NCI-H446 treated with DMSO at 0.1 percent for 48 hours (cell line): Measurements from ENCODE around the gene SLC6A20.
"Not testable (repeated sequence)": the region's sequence is repeated elsewhere in the genome, so short reads cannot be mapped to it uniquely, and the experiment has no call there.

Experiments used
- DNase-seq: peaks from one replicate; lab custom pipeline; 2025; lab: John Stamatoyannopoulos, UW

The SLC6A20 gene

GRCh38 chr3:45758871-45759270 lies 37.5 kb downstream of the SLC6A20 start:
- DNase-seq: no peak

GRCh38 chr3:45757141-45757540 lies 39.2 kb downstream of the SLC6A20 start:
- not testable (repeated sequence) for DNase-seq

- no peak for DNase-seq
Measured at GRCh38 chr3:45756055-45756454, 40.3 kb downstream of the SLC6A20 start.

GRCh38 chr3:45754461-45754860 lies 41.9 kb downstream of the SLC6A20 start:
- no peak for DNase-seq

- no peak for DNase-seq
Measured at GRCh38 chr3:45753095-45753494, 43.2 kb downstream of the SLC6A20 start.

GRCh38 chr3:45751537-45752242 lies 44.6 kb downstream of the SLC6A20 start:
- DNase-seq: no peak

- no peak for DNase-seq
Measured at GRCh38 chr3:45749880-45750279, 46.5 kb downstream of the SLC6A20 start.

- not testable (repeated sequence) for DNase-seq
Measured at GRCh38 chr3:45749036-45749600, 47.2 kb downstream of the SLC6A20 start.

- DNase-seq: no peak
Measured at GRCh38 chr3:45748068-45748467, 48.3 kb downstream of the SLC6A20 start.

GRCh38 chr3:45746777-45747622 lies 49.3 kb downstream of the SLC6A20 start:
- DNase-seq: no peak

GRCh38 chr3:45746165-45746776 lies 50.1 kb downstream of the SLC6A20 start:
- no peak for DNase-seq

GRCh38 chr3:45742461-45743089 lies 53.8 kb downstream of the SLC6A20 start:
- DNase-seq: no peak

- DNase-seq: no peak
Measured at GRCh38 chr3:45741742-45742460, 54.4 kb downstream of the SLC6A20 start.

GRCh38 chr3:45741247-45741646 lies 55.1 kb downstream of the SLC6A20 start:
- no peak for DNase-seq

- DNase-seq: no peak
Measured at GRCh38 chr3:45739991-45740390, 56.3 kb downstream of the SLC6A20 start.

GRCh38 chr3:45737234-45737633 lies 59.1 kb downstream of the SLC6A20 start:
- no peak for DNase-seq

GRCh38 chr3:45736707-45737106 lies 59.6 kb downstream of the SLC6A20 start:
- DNase-seq: no peak

GRCh38 chr3:45730409-45731154 lies 65.8 kb downstream of the SLC6A20 start:
- no peak for DNase-seq

GRCh38 chr3:45729614-45730013 lies 66.7 kb downstream of the SLC6A20 start:
- DNase-seq: no peak

- no peak for DNase-seq
Measured at GRCh38 chr3:45724911-45725310, 71.4 kb downstream of the SLC6A20 start.
